ENCODE measurements around the gene NEDD4L. TPM values are rescaled to one million over a fixed set of nuclear protein-coding genes. Genes with fewer than 3 reads are reported as not detected.

Gene NEDD4L
- total and polyA plus RNA-seq, 2 donors (not counting 1 experiment from before 2014, with no cell fraction given): 10.3 to 25.7 TPM

DNA sequence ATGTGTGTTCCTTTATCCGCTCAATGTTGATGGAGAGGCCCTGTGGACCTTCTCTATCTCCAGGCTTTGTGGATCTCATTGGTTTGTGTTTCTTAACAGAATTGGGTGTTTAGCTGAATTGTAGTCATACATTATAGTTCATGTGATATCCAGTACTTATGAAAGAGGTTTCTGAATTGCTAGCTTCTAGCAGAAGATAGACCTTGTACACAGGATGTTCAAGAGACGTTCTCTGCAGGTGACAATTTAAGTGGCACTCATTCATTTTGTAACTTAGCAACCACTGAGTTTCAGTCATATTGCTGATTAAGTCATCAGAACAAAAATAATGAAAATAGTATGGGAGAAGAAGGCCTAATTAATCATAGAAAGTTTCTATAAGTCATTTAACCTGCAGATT, 305.6 kb downstream of the NEDD4L start:
- Mint-ChIP-seq H3K4me3 (no peak overlapping the region), H3K27me3 (no peaks in the 10 kb centered on the region), H3K27ac (no peak overlapping the region), H3K9me3 (ENCODE audit: insufficient read depth) (no peaks in the 10 kb centered on the region), H3K4me1 (no peaks in the 10 kb centered on the region)
- Histone ChIP-seq H3K36me3 (replicated peaks in 1 of 2; ENCODE audit: control extremely low read depth in 1 of 2, control insufficient read depth in 1 of 2, extremely low read depth in 1 of 2, insufficient read depth in 2 of 2, low read length in 1 of 2) (no peaks in the 10 kb centered on the region), H2AFZ (ENCODE audit: insufficient read depth, low read depth, low read length, poor library complexity, severe bottlenecking) (no peak overlapping the region), H3K4me2 (replicated peaks; ENCODE audit: low read depth, low read length, poor library complexity, severe bottlenecking) (no peak overlapping the region), H3K4me1 (ENCODE audit: control insufficient read depth in 2 of 2, insufficient read depth in 2 of 2, low read length in 2 of 2) (no peaks in the 10 kb centered on the region), H3K27ac (ENCODE audit: low read length in 2 of 2) (no peak overlapping the region), H3K9me3 (ENCODE audit: control extremely low read depth in 1 of 3, control insufficient read depth in 2 of 3, insufficient read depth in 1 of 3, low read length in 2 of 3) (no peaks in the 10 kb centered on the region), H3K27me3 (replicated peaks in 1 of 4; ENCODE audit: control extremely low read depth in 1 of 4, control insufficient read depth in 3 of 4, insufficient read depth in 4 of 4, low read length in 3 of 4) (no peaks in the 10 kb centered on the region), H3K9ac (ENCODE audit: low read length) (no peak overlapping the region), H4K20me1 (ENCODE audit: control insufficient read depth, insufficient read depth, low read length, poor library complexity, severe bottlenecking) (no peaks in the 10 kb centered on the region), H3K4me3 (ENCODE audit: control extremely low read depth in 1 of 5, extremely low read depth in 1 of 5, insufficient read depth in 1 of 5, low read depth in 2 of 5, low read length in 4 of 5) (no peak overlapping the region), H3K79me2 (ENCODE audit: control insufficient read depth, insufficient read depth, low read length) (no peaks in the 10 kb centered on the region)
- ChIA-PET CTCF (interaction anchor here (1.3 kb wide), 1 partner anchor 10 kb away, joined by 4 read pairs; no protein-coding TSS in a partner anchor), POLR2A (no interaction called here)
- 100% methylated on average over 1 of the region's 2 CpGs for WGBS (ENCODE audit: insufficient coverage)
- intact Hi-C loops (cut with micrococcal nuclease): no loop called here
- DNase-seq (no peak), ATAC-seq (ENCODE audit: low read depth) (no peak)
- no peak for TF ChIP-seq EZH2 (IDR thresholded peaks at IDR 0.05; ENCODE audit: borderline replicate concordance, insufficient read depth, low read depth, low read length, poor library complexity, severe bottlenecking)
- TF ChIP-seq, protein P1, sequence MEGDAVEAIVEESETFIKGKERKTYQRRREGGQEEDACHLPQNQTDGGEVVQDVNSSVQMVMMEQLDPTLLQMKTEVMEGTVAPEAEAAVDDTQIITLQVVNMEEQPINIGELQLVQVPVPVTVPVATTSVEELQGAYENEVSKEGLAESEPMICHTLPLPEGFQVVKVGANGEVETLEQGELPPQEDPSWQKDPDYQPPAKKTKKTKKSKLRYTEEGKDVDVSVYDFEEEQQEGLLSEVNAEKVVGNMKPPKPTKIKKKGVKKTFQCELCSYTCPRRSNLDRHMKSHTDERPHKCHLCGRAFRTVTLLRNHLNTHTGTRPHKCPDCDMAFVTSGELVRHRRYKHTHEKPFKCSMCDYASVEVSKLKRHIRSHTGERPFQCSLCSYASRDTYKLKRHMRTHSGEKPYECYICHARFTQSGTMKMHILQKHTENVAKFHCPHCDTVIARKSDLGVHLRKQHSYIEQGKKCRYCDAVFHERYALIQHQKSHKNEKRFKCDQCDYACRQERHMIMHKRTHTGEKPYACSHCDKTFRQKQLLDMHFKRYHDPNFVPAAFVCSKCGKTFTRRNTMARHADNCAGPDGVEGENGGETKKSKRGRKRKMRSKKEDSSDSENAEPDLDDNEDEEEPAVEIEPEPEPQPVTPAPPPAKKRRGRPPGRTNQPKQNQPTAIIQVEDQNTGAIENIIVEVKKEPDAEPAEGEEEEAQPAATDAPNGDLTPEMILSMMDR (IDR thresholded peaks at IDR 0.05): no peak

DNA sequence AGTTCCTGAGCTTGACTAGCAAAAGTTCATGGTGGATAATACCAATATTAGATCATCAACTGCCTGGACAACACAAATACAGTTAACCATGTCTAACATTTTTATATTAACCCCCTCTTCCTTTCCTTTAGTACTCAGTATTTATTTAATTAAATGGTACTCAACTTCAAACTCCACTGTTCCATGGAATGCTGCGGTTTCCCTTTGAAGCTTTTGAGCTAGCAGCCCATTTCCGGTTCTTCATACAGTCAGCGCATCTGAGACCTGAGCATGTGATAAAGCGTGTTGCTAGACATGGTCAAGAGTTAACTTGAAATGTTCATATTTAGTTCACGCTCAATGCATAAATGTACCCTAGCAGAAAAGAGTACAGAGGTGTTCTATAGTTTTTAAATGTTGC, 306.5 kb downstream of the NEDD4L start:
- ChIA-PET POLR2A (no interaction called here), CTCF (no interaction called here)
- intact Hi-C loops (cut with micrococcal nuclease): no loop called here
- Histone ChIP-seq H3K36me3 (replicated peaks in 1 of 2; ENCODE audit: control extremely low read depth in 1 of 2, control insufficient read depth in 1 of 2, extremely low read depth in 1 of 2, insufficient read depth in 2 of 2, low read length in 1 of 2) (no peaks in the 10 kb centered on the region), H2AFZ (ENCODE audit: insufficient read depth, low read depth, low read length, poor library complexity, severe bottlenecking) (no peak overlapping the region), H3K4me3 (ENCODE audit: control extremely low read depth in 1 of 5, extremely low read depth in 1 of 5, insufficient read depth in 1 of 5, low read depth in 2 of 5, low read length in 4 of 5) (no peak overlapping the region), H4K20me1 (ENCODE audit: control insufficient read depth, insufficient read depth, low read length, poor library complexity, severe bottlenecking) (no peaks in the 10 kb centered on the region), H3K4me1 (ENCODE audit: control insufficient read depth in 2 of 2, insufficient read depth in 2 of 2, low read length in 2 of 2) (no peaks in the 10 kb centered on the region), H3K9ac (ENCODE audit: low read length) (no peak overlapping the region), H3K27ac (ENCODE audit: low read length in 2 of 2) (no peak overlapping the region), H3K79me2 (ENCODE audit: control insufficient read depth, insufficient read depth, low read length) (no peaks in the 10 kb centered on the region), H3K27me3 (replicated peaks in 1 of 4; ENCODE audit: control extremely low read depth in 1 of 4, control insufficient read depth in 3 of 4, insufficient read depth in 4 of 4, low read length in 3 of 4) (no peaks in the 10 kb centered on the region), H3K4me2 (replicated peaks; ENCODE audit: low read depth, low read length, poor library complexity, severe bottlenecking) (no peak overlapping the region), H3K9me3 (ENCODE audit: control extremely low read depth in 1 of 3, control insufficient read depth in 2 of 3, insufficient read depth in 1 of 3, low read length in 2 of 3) (no peaks in the 10 kb centered on the region)
- H3K27me3 Mint-ChIP-seq: no peaks in the 10 kb centered on the region
- no CpG with 5 or more reads among the region's 5 CpGs for WGBS (ENCODE audit: insufficient coverage)
- ATAC-seq (ENCODE audit: low read depth): no peak
- no peak for DNase-seq
- no peaks in the 10 kb centered on the region for H3K4me1 Mint-ChIP-seq
- H3K9me3 Mint-ChIP-seq (ENCODE audit: insufficient read depth): no peaks in the 10 kb centered on the region
- no peak overlapping the region for H3K4me3 Mint-ChIP-seq
- H3K27ac Mint-ChIP-seq: no peak overlapping the region
- TF ChIP-seq, protein P1 (IDR thresholded peaks at IDR 0.05): no peak
- TF ChIP-seq EZH2 (IDR thresholded peaks at IDR 0.05; ENCODE audit: borderline replicate concordance, insufficient read depth, low read depth, low read length, poor library complexity, severe bottlenecking): no peak

Data from B cell (primary cell).